ENCODE measurements around the gene PLCH1. TPM values are rescaled to one million over a fixed set of nuclear protein-coding genes. Genes with fewer than 3 reads are reported as not detected.

The PLCH1 gene
- total and polyA plus RNA-seq, 10 of the 15 experiments (the other 5 are each of a cell fraction or from before 2014, with no cell fraction given) = 0.03 to 0.22 (median 0.04) TPM; not detected in 5

- TF ChIP-seq PRDM15 (CRISPR knock-in tag; IDR thresholded peaks at IDR 0.05) (no peak), NFYA (IDR thresholded peaks at IDR 0.05; ENCODE audit: borderline replicate concordance, low read depth, low read length) (no peak), ZNF622 (IDR thresholded peaks at IDR 0.05) (no peak), IKZF1 (conservative IDR thresholded peaks at IDR 0.05) (no peak)
Observed at GRCh38 chr3:155688481-155688880, 56.4 kb downstream of the PLCH1 start (continued).

DNA sequence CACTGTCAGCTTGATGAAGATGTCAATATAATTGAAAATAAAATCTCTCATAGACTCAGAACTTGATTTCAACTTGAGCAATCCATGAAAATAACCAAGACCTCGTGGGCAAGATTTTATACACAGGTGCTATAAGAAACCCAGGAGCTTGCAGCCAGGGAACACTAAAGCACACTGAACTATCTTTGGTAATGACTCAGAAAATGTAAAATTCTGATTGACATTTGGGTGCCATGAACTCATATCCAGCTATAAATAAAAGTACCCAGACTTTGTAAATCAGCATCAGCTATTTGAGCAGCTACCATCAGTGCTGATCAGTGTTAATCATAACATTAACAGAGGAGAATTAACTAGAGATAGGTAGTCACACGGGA lies 61.5 kb downstream of the PLCH1 start:
- intact Hi-C loops (cut with micrococcal nuclease; ENCODE audit: unreplicated experiment) (no loop called here), in situ Hi-C loops (cut with MboI) (no loop called here)
- Histone ChIP-seq H3K4me3 (no peak overlapping the region), H3K27me3 (replicated peaks in 1 of 2; ENCODE audit: control insufficient read depth in 2 of 2, insufficient read depth in 2 of 2, low read length in 1 of 2) (no peaks in the 10 kb centered on the region; a peak in 1 of 4 replicates), H3K79me2 (ENCODE audit: control insufficient read depth, insufficient read depth, low read length) (no peaks in the 10 kb centered on the region), H3K9ac (ENCODE audit: control insufficient read depth, insufficient read depth, low read length) (no peak overlapping the region), H3K36me3 (ENCODE audit: control insufficient read depth in 2 of 2, insufficient read depth in 2 of 2, low read length in 1 of 2) (no peaks in the 10 kb centered on the region), H3K4me2 (ENCODE audit: control insufficient read depth, insufficient read depth) (no peak overlapping the region), H3K4me1 (ENCODE audit: control insufficient read depth, insufficient read depth, low read length) (no peaks in the 10 kb centered on the region), H2AFZ (ENCODE audit: control insufficient read depth, low read depth, low read length) (no peak overlapping the region), H4K20me1 (ENCODE audit: control insufficient read depth, insufficient read depth) (no peaks in the 10 kb centered on the region), H3K27ac (ENCODE audit: control insufficient read depth, insufficient read depth) (no peak overlapping the region), H3K9me3 (replicated peaks; ENCODE audit: control insufficient read depth, insufficient read depth, low read length) (no peaks in the 10 kb centered on the region)
- FAIRE-seq (no peak), DNase-seq (ENCODE audit: low read depth, low spot score) (no peak), ATAC-seq (no peak)
- CTCF ChIA-PET = interaction anchor here (1.2 kb wide), 1 partner anchor 18 kb away, joined by 6 read pairs; no protein-coding TSS in a partner anchor
- RAD21 ChIA-PET (ENCODE audit: unreplicated experiment) = no interaction called here
- POLR2A ChIA-PET = no interaction called here
- SMC1A ChIA-PET (ENCODE audit: uncharacterized antibody, unreplicated experiment) = interaction anchor here (0.6 kb wide), 1 partner anchor 347 kb away, joined by 3 read pairs; no protein-coding TSS in a partner anchor
- WGBS (ENCODE audit: insufficient coverage, insufficient replicate concordance, low lambda C conversion rate, missing lambda C conversion rate) = 16% methylated on average over 2 of the region's 2 CpGs
- BruUV-seq (replicated peaks) = no TSS peak
- TF ChIP-seq EZH2 (IDR thresholded peaks at IDR 0.05; ENCODE audit: borderline replicate concordance, control insufficient read depth, low read depth, low read length) = no peak
- no peak for TF ChIP-seq DPF2 (IDR thresholded peaks at IDR 0.05)
- no peak for TF ChIP-seq ZBTB33 (IDR thresholded peaks at IDR 0.05)
- TF ChIP-seq, protein P1, sequence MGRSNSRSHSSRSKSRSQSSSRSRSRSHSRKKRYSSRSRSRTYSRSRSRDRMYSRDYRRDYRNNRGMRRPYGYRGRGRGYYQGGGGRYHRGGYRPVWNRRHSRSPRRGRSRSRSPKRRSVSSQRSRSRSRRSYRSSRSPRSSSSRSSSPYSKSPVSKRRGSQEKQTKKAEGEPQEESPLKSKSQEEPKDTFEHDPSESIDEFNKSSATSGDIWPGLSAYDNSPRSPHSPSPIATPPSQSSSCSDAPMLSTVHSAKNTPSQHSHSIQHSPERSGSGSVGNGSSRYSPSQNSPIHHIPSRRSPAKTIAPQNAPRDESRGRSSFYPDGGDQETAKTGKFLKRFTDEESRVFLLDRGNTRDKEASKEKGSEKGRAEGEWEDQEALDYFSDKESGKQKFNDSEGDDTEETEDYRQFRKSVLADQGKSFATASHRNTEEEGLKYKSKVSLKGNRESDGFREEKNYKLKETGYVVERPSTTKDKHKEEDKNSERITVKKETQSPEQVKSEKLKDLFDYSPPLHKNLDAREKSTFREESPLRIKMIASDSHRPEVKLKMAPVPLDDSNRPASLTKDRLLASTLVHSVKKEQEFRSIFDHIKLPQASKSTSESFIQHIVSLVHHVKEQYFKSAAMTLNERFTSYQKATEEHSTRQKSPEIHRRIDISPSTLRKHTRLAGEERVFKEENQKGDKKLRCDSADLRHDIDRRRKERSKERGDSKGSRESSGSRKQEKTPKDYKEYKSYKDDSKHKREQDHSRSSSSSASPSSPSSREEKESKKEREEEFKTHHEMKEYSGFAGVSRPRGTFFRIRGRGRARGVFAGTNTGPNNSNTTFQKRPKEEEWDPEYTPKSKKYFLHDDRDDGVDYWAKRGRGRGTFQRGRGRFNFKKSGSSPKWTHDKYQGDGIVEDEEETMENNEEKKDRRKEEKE (IDR thresholded peaks at IDR 0.05) = no peak
